Measurements from ENCODE around the gene LMTK2. TPM values are rescaled to one million over a fixed set of nuclear protein-coding genes. Genes with fewer than 3 reads are reported as not detected.

The LMTK2 gene
- total and polyA plus RNA-seq, 7 donors: 3.0 to 19.9 (median 17.0) TPM

GRCh38 chr7:98091523-98091922, 15.1 kb upstream of the LMTK2 start:
- no peak overlapping the region for H3K4me3 ChIP-seq
- intact Hi-C loops (cut with DNase I): no loop called here
- 86 to 87% methylated on average over 3 of the region's 3 CpGs for WGBS, 2 donors
- H3K27ac ChIP-seq: no peak overlapping the region
- no peaks in the 10 kb centered on the region for H3K27me3 ChIP-seq
- H3K36me3 ChIP-seq: no peaks in the 10 kb centered on the region
- TF ChIP-seq CTCF (IDR thresholded peaks at IDR 0.05) (no peak), POLR2A (IDR thresholded peaks at IDR 0.05) (no peak), POLR2AphosphoS5 (IDR thresholded peaks at IDR 0.05) (no peak), EP300 (IDR thresholded peaks at IDR 0.05) (no peak)
- H3K4me1 ChIP-seq: no peaks in the 10 kb centered on the region
- H3K9me3 ChIP-seq: peaks cover 0 to 4% (median under 1%) of the 10 kb centered on the region in 4 donors
- no peak for DNase-seq

GRCh38 chr7:98097042-98097645, 9.5 kb upstream of the LMTK2 start:
- 94% methylated on average over 1 of the region's 1 CpG for WGBS, 2 donors
- H3K27ac ChIP-seq: no peak overlapping the region
- no peak overlapping the region for H3K4me3 ChIP-seq
- TF ChIP-seq POLR2AphosphoS5 (IDR thresholded peaks at IDR 0.05) (no peak), POLR2A (IDR thresholded peaks at IDR 0.05) (no peak), CTCF (IDR thresholded peaks at IDR 0.05) (no peak), EP300 (IDR thresholded peaks at IDR 0.05) (no peak)
- intact Hi-C loops (cut with DNase I): no loop called here
- no peaks in the 10 kb centered on the region for H3K4me1 ChIP-seq
- peaks cover 0 to 9% (median 0%) of the 10 kb centered on the region in 3 donors for H3K27me3 ChIP-seq
- no peaks in the 10 kb centered on the region for H3K36me3 ChIP-seq
- peaks cover 3 to 10% (median 4%) of the 10 kb centered on the region in 4 donors for H3K9me3 ChIP-seq
- DNase-seq: no peak

GRCh38 chr7:98100088-98100487, 6.6 kb upstream of the LMTK2 start:
- H3K4me3 ChIP-seq: no peak overlapping the region
- H3K27ac ChIP-seq: no peak overlapping the region
- WGBS, 2 donors: 83 to 91% methylated on average over 1 of the region's 1 CpG
- no peak for TF ChIP-seq EP300 (IDR thresholded peaks at IDR 0.05)
- TF ChIP-seq POLR2AphosphoS5 (IDR thresholded peaks at IDR 0.05): no peak
- no peak for TF ChIP-seq POLR2A (IDR thresholded peaks at IDR 0.05)
- TF ChIP-seq CTCF (IDR thresholded peaks at IDR 0.05): no peak
- H3K4me1 ChIP-seq: no peaks in the 10 kb centered on the region
- H3K36me3 ChIP-seq: no peaks in the 10 kb centered on the region
- peaks cover 3 to 10% (median 6%) of the 10 kb centered on the region in 4 donors for H3K9me3 ChIP-seq
- H3K27me3 ChIP-seq: peaks cover 0 to 9% (median 0%) of the 10 kb centered on the region in 3 donors
- intact Hi-C loops (cut with DNase I): no loop called here
- DNase-seq: no peak

GRCh38 chr7:98102170-98102569, 4.5 kb upstream of the LMTK2 start:
- peaks cover 0 to 9% (median 0%) of the 10 kb centered on the region in 3 donors for H3K27me3 ChIP-seq
- no peaks in the 10 kb centered on the region for H3K4me1 ChIP-seq
- DNase-seq: no peak
- no peaks in the 10 kb centered on the region for H3K36me3 ChIP-seq
- H3K9me3 ChIP-seq: peaks cover 0 to 8% (median 4%) of the 10 kb centered on the region in 4 donors
- intact Hi-C loops (cut with DNase I): no loop called here
- no peak overlapping the region for H3K27ac ChIP-seq
- 77 to 79% methylated on average over 1 of the region's 1 CpG for WGBS, 2 donors
- TF ChIP-seq EP300 (IDR thresholded peaks at IDR 0.05): no peak
- TF ChIP-seq POLR2AphosphoS5 (IDR thresholded peaks at IDR 0.05): no peak
- no peak for TF ChIP-seq CTCF (IDR thresholded peaks at IDR 0.05)
- no peak for TF ChIP-seq POLR2A (IDR thresholded peaks at IDR 0.05)
- no peak overlapping the region for H3K4me3 ChIP-seq

All from sigmoid colon (tissue), 7 donors.